NCI-H187 (cell line): ENCODE data around the gene KLHL22.

Experiments
- DNase-seq, 2 experiments: peaks; one replicate each; lab custom pipeline; 2025; lab: John Stamatoyannopoulos, UW

The KLHL22 gene

GRCh38 chr22:20448630-20449029 is 47.0 kb downstream of the KLHL22 start:
- no peak for DNase-seq

GRCh38 chr22:20446383-20446970 is 49.1 kb downstream of the KLHL22 start:
- DNase-seq: no peak

GRCh38 chr22:20444325-20444724 is 51.3 kb downstream of the KLHL22 start:
- no peak for DNase-seq

GRCh38 chr22:20442485-20443284 is 52.9 kb downstream of the KLHL22 start:
- DNase-seq: no peak

GRCh38 chr22:20441631-20442484 is 53.7 kb downstream of the KLHL22 start:
- no peak for DNase-seq

GRCh38 chr22:20440637-20441591 is 54.7 kb downstream of the KLHL22 start:
- DNase-seq: no peak

GRCh38 chr22:20439928-20440575 is 55.5 kb downstream of the KLHL22 start:
- DNase-seq: no peak

GRCh38 chr22:20439556-20439927 is 56.1 kb downstream of the KLHL22 start:
- DNase-seq: no peak

GRCh38 chr22:20438678-20439492 is 56.7 kb downstream of the KLHL22 start:
- DNase-seq: no peak

GRCh38 chr22:20438427-20438677 is 57.2 kb downstream of the KLHL22 start:
- no peak for DNase-seq

GRCh38 chr22:20437613-20438426 is 57.8 kb downstream of the KLHL22 start, which contains the start of gene SCARF2:
TSS of gene SCARF2 (minus strand) at chr22:20437825. CDS start at chr22:20437754, 71 bp downstream.
- DNase-seq: no peak

GRCh38 chr22:20436768-20437612 is 58.6 kb downstream of the KLHL22 start:
- no peak for DNase-seq

GRCh38 chr22:20436307-20436767 is 59.3 kb downstream of the KLHL22 start:
- no peak for DNase-seq

- no peak for DNase-seq
These were observed 59.9 kb downstream of the KLHL22 start for GRCh38 chr22:20435436-20436306.

GRCh38 chr22:20434773-20435172 is 60.8 kb downstream of the KLHL22 start:
- no peak for DNase-seq

GRCh38 chr22:20434264-20434751 is 61.3 kb downstream of the KLHL22 start:
- no peak for DNase-seq

GRCh38 chr22:20433686-20434241 is 61.8 kb downstream of the KLHL22 start:
- no peak for DNase-seq
